Measurements from ENCODE around the gene GLRA3.

GRCh38 chr4:174654634-174655033 lies 174.4 kb downstream of the GLRA3 start:
- no peak for TF ChIP-seq CTCF (IDR thresholded peaks at IDR 0.05)
- TF ChIP-seq POLR2A (IDR thresholded peaks at IDR 0.05): no peak
